Measurements from ENCODE around the gene CLIP4. TPM values are rescaled to one million over a fixed set of nuclear protein-coding genes. Genes with fewer than 3 reads are reported as not detected.

CLIP4 gene
- total RNA-seq, 1 experiment from 2014 or later: 18.2 TPM

- ChIA-PET CTCF (no interaction called here), POLR2A (ENCODE audit: low non-redundant PET) (no interaction called here)
- Histone ChIP-seq H3K27ac (ENCODE audit: low read depth, low read length, poor library complexity, severe bottlenecking) (no peak overlapping the region), H3K4me3 (ENCODE audit: low read depth, low read length, poor library complexity, severe bottlenecking) (no peak overlapping the region), H3K27me3 (replicated peaks; ENCODE audit: insufficient read depth, low read depth, low read length, poor library complexity) (no peaks in the 10 kb centered on the region), H3K36me3 (ENCODE audit: insufficient read depth, low read length, poor library complexity, severe bottlenecking) (no peaks in the 10 kb centered on the region), H3K4me1 (ENCODE audit: insufficient read depth, low read length, poor library complexity, severe bottlenecking) (peaks cover 20% of the 10 kb centered on the region), H3K9me3 (ENCODE audit: low read depth, low read length, poor library complexity, severe bottlenecking) (no peaks in the 10 kb centered on the region)
- intact Hi-C loops (cut with micrococcal nuclease; ENCODE audit: unreplicated experiment): no loop called here
- no TSS peak for BruUV-seq (replicated peaks)
- no peak for DNase-seq (ENCODE audit: low spot score)
- no peak for TF ChIP-seq EZH2 (IDR thresholded peaks at IDR 0.05; ENCODE audit: borderline replicate concordance, low read depth, low read length, poor library complexity, severe bottlenecking)
- no peak for TF ChIP-seq CTCF (conservative IDR thresholded peaks at IDR 0.05; ENCODE audit: low read depth, low read length)
Measured at GRCh38 chr2:29182334-29182733, 67.1 kb downstream of the CLIP4 start.

GRCh38 chr2:29182920-29183319, 67.7 kb downstream of the CLIP4 start:
- Histone ChIP-seq H3K27me3 (replicated peaks; ENCODE audit: insufficient read depth, low read depth, low read length, poor library complexity) (no peaks in the 10 kb centered on the region), H3K9me3 (ENCODE audit: low read depth, low read length, poor library complexity, severe bottlenecking) (no peaks in the 10 kb centered on the region), H3K4me3 (ENCODE audit: low read depth, low read length, poor library complexity, severe bottlenecking) (no peak overlapping the region), H3K4me1 (ENCODE audit: insufficient read depth, low read length, poor library complexity, severe bottlenecking) (peaks cover 22% of the 10 kb centered on the region), H3K27ac (ENCODE audit: low read depth, low read length, poor library complexity, severe bottlenecking) (no peak overlapping the region), H3K36me3 (ENCODE audit: insufficient read depth, low read length, poor library complexity, severe bottlenecking) (no peaks in the 10 kb centered on the region)
- POLR2A ChIA-PET (ENCODE audit: low non-redundant PET): no interaction called here
- DNase-seq (ENCODE audit: low spot score): no peak
- TF ChIP-seq EZH2 (IDR thresholded peaks at IDR 0.05; ENCODE audit: borderline replicate concordance, low read depth, low read length, poor library complexity, severe bottlenecking): no peak
- no peak for TF ChIP-seq CTCF (conservative IDR thresholded peaks at IDR 0.05; ENCODE audit: low read depth, low read length)
- no TSS peak for BruUV-seq (replicated peaks)
- intact Hi-C loops (cut with micrococcal nuclease; ENCODE audit: unreplicated experiment): no loop called here
- CTCF ChIA-PET: no interaction called here

GRCh38 chr2:29184531-29184930, 69.3 kb downstream of the CLIP4 start:
- TF ChIP-seq EZH2 (IDR thresholded peaks at IDR 0.05; ENCODE audit: borderline replicate concordance, low read depth, low read length, poor library complexity, severe bottlenecking) (no peak), CTCF (conservative IDR thresholded peaks at IDR 0.05; ENCODE audit: low read depth, low read length) (no peak)
- Histone ChIP-seq H3K9me3 (ENCODE audit: low read depth, low read length, poor library complexity, severe bottlenecking) (no peaks in the 10 kb centered on the region), H3K27ac (ENCODE audit: low read depth, low read length, poor library complexity, severe bottlenecking) (no peak overlapping the region), H3K4me3 (ENCODE audit: low read depth, low read length, poor library complexity, severe bottlenecking) (no peak overlapping the region), H3K4me1 (ENCODE audit: insufficient read depth, low read length, poor library complexity, severe bottlenecking) (peaks cover 26% of the 10 kb centered on the region), H3K27me3 (replicated peaks; ENCODE audit: insufficient read depth, low read depth, low read length, poor library complexity) (no peaks in the 10 kb centered on the region), H3K36me3 (ENCODE audit: insufficient read depth, low read length, poor library complexity, severe bottlenecking) (no peaks in the 10 kb centered on the region)
- intact Hi-C loops (cut with micrococcal nuclease; ENCODE audit: unreplicated experiment): no loop called here
- ChIA-PET POLR2A (ENCODE audit: low non-redundant PET) (no interaction called here), CTCF (no interaction called here)
- DNase-seq (ENCODE audit: low spot score): no peak
- BruUV-seq (replicated peaks): no TSS peak
